Measurements from ENCODE around the gene ERICH6B.

DNA sequence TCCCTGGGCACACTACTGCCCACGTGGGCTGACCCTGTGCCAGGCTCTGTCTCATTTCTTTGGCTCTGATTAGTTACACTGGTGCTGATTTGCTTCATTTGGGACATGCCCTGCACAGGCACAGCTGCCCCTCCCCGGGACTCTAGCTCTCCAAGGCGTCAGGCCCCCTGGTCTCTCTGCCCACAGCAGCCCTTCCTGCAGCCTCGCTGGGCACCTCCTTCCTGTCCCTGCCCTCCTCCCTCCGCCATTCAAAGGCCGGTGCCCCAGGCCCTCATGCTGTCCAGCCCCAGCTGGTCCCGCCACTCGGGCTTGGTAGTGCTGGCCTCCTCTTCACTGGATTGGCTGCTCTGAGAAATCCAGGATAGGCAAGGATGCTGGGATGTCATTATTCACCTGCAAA is 73.1 kb downstream of the ERICH6B start:
- TF ChIP-seq BHLHE40 (IDR thresholded peaks at IDR 0.05; ENCODE audit: borderline replicate concordance): no peak
- TF ChIP-seq SUZ12 (IDR thresholded peaks at IDR 0.05): no peak
- TF ChIP-seq TARDBP (IDR thresholded peaks at IDR 0.05): no peak
- no peak for TF ChIP-seq L3MBTL2 (conservative IDR thresholded peaks at IDR 0.05)
- no peak for TF ChIP-seq ZNF384 (IDR thresholded peaks at IDR 0.05)
- TF ChIP-seq ARNT (IDR thresholded peaks at IDR 0.05): no peak
- TF ChIP-seq SP1 (IDR thresholded peaks at IDR 0.05): no peak
- no peak for TF ChIP-seq FOXK2 (IDR thresholded peaks at IDR 0.05)
- no peak for TF ChIP-seq FOXM1 (IDR thresholded peaks at IDR 0.05; ENCODE audit: borderline replicate concordance)
- TF ChIP-seq NFRKB (IDR thresholded peaks at IDR 0.05): no peak
- no peak for TF ChIP-seq ELF4 (IDR thresholded peaks at IDR 0.05)
- TF ChIP-seq, protein P1, sequence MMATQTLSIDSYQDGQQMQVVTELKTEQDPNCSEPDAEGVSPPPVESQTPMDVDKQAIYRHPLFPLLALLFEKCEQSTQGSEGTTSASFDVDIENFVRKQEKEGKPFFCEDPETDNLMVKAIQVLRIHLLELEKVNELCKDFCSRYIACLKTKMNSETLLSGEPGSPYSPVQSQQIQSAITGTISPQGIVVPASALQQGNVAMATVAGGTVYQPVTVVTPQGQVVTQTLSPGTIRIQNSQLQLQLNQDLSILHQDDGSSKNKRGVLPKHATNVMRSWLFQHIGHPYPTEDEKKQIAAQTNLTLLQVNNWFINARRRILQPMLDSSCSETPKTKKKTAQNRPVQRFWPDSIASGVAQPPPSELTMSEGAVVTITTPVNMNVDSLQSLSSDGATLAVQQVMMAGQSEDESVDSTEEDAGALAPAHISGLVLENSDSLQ (IDR thresholded peaks at IDR 0.05): no peak
- no peak for TF ChIP-seq FOXA1 (IDR thresholded peaks at IDR 0.05)
